Stimulated activated CD4-positive, alpha-beta T cell treated with anti-CD3 and anti-CD28 coated beads, Interleukin-4, amount 100 ng/mL, for 24 hours (primary cell): ENCODE results near the gene TTC21B.

Experiments
- DNase-seq: peaks from one replicate; pipeline ENCODE4 v3.0.0-alpha.2; 2020

Gene TTC21B

GRCh38 chr2:165920748-165921147 lies 32.8 kb downstream of the TTC21B start:
- DNase-seq: no peak

DNA sequence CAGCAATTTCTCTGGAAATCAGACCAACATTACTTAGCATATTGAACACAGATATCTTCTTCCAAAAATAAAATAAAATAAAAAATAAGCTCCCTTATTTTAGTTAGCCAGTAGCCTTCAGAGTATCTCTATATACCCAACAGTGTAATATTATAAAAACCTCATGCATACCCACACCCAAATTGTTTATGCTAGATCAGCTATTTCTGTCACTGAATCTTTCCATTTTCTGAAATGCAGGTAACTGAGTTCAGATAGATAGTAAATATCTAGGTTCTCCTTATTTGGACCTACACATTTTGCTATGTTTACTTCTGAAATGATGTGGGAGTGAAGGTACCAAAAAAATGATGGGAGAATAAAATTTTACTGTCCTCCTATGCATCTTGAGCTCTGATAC lies 39.9 kb downstream of the TTC21B start:
- DNase-seq: no peak

DNA sequence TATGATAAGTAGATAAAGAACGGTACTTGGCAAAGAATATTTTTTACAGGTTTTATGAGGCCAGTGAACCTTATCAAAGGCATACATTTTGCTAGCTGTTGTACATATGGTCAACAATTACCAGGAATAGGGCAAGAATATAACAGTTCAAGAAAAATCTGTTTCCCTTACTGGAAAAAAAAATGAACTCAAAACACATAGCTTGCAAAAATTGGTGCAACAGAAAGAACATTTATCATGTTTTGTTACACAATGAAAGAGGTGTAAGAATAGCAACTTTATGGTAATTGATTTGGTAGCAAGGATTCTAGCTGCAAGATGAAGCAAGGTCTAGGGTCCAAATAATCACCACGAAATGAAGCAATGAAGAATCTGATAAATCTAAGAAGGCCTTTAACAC lies 41.6 kb downstream of the TTC21B start:
- no peak for DNase-seq

DNA sequence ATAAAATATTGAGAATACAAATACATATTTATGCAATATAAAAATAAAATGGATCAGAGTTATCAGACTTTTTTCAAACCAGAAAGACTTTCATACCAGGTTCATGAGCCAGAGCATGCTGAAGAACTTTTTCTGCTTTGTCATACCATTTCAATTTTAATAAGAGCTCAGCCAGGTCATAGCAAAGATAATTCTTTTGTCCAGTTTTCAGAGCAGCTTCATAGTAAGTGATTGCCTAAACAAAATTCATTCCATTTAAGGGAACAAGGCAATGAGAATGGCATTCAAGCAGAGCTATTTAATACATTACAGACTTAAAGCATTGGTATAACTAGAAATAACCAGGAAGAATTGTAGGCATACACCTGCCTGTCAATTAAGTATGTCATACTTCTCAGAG lies 42.3 kb downstream of the TTC21B start:
- no peak for DNase-seq

- DNase-seq: no peak
These were observed 44.1 kb downstream of the TTC21B start for GRCh38 chr2:165909466-165909865.

- no peak for DNase-seq
These were observed 47.7 kb downstream of the TTC21B start for GRCh38 chr2:165905854-165906253.

- no peak for DNase-seq
These were observed 48.3 kb downstream of the TTC21B start for GRCh38 chr2:165905269-165905668.

- no peak for DNase-seq
These were observed 49.1 kb downstream of the TTC21B start for GRCh38 chr2:165904432-165904831.

DNA sequence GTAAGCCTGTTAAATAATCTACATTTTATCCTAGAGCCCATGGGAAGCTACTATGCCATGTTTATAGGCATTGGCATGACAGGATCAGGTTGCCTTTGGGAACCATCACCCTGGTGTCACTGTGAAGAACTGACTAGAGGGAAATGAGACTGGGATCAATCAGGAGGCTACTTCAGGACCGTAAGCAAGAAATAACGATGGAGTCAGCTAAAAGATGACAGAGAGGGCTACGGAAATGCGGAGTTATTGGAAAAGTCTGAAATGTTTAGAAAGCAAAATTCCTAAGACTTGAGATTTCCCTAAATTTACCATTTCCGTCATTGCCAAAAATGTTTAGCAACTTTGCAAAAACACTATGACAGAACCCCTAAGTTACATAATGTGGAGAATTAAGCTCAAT lies 50.2 kb downstream of the TTC21B start:
- no peak for DNase-seq

DNA sequence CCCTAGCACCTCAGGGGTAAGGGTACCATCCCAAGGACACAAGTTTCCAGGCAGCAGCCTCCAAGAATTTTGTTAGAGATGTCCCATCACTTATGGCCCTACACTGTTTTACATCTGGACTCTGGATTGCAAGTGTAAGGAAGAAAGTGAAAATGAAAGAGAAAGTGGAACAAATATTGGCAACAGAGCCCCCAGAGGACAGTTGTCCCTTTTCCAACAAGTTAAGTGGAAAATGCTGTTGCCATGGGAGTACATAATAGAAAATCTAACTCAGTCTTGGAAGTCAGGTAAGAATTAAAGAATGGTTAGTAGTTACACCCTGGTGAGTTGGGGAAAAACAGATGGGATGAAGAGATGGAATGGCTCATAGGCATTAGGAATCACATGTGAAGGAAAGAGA lies 50.6 kb downstream of the TTC21B start:
- no peak for DNase-seq

DNA sequence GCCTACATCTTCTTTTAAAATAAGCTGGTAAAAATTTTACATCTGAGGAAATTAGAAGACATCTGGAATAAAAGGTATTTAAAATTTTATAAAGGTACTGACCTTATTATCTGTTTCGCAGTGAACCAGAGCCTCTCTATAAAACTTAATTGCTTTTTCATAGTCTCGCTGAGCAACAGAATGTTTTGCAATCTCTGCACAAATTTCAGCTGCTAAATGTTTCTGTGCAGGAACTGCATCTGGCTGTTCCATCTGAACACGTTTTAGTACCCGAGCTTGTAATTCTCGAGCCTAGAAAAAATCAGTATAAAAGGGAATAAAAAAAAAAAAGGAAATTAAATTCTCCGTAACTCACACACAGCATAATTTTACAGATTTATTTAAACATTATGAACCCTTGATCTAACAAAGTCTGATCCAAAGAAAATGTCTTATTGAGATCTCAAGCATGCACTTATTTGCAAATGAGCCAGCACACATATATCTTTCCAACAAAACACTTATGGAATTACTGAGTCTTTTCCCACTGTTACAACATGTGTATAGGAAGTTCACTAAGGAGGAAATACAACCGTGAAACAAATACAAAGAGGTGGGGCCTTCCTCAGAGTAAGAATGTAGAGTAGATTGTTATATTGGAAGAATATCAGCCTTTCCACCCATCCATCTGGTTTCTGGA lies 51.8 kb downstream of the TTC21B start:
- DNase-seq: no peak

DNA sequence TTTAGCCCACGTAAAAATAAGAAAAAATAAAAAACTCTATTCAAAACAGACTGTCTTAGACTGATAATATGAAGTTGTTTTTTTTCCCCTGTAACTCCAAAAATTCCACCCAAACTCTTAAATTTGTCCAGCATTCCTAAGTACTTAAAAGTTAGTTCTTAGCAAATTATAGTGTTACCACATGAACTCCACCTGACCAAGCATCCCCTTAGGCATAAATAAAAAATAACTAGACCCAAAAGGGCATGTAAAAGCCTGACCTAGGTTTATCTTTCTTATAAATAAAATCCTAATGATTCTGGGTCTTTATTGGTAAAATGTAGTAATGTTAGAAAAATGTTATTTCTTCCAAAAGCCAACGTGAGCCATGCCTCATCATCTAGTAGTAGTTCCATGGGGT lies 54.3 kb downstream of the TTC21B start:
- no peak for DNase-seq

DNA sequence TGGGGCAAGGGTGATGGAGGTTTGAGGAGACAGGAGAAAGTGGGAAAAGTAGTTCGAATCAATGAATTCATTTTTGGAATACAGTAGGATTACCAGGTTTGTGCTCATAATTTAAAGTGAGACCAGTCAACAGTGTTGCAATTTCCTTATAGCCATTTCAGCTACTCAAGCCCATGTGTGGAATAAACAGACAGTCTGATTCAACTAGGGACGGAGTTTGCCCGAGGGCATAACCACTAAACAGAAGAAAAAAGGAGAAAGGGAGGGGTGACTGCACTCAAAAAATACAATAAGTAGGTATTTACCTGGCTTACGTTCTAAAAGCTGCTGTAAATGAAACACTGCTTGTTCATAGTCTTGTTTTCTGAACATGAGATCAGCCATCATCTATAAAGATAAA lies 55.2 kb downstream of the TTC21B start:
- DNase-seq: no peak

GRCh38 chr2:165897726-165898125 lies 55.9 kb downstream of the TTC21B start:
- no peak for DNase-seq

DNA sequence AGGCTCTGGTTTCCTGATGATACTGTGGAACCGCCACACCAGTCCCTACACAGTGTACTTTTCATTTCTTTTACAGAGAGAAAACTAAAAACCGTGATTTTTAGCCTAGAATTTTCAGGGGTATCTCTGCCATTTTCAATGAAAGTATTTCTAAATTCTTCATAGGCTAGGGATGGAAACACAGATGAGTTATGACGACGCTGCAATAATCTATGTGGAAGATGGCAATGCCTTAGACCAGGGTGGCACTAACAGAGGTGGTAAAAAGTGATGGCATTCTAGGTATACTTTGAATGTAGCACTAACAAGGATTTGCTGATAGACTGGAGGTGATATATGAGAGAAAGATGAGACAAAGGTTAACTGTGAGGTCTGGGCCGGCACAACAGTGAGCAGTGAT lies 56.5 kb downstream of the TTC21B start:
- DNase-seq: no peak

- DNase-seq: no peak
These were observed 57.6 kb downstream of the TTC21B start for GRCh38 chr2:165895974-165896373.

DNA sequence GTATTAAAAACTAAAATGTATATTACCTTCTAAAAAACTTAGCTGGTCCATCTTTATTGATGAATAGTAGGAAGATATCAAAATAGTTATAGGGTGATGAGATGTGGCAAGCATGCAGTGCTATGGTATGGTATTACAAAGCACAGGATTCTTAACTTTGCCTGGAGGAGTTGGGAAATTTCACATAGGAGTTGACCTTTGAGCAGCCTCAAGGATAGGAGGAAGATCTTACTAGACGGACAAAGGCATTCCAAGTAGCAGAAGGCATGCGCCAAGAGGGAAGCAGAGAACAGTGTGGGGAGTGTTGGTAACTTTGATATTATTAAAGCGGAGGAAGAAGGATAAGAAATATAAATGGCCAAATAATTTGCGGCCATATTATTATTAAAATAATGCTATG lies 60.0 kb downstream of the TTC21B start:
- DNase-seq: no peak

- no peak for DNase-seq
These were observed 61.0 kb downstream of the TTC21B start for GRCh38 chr2:165892526-165892925.

GRCh38 chr2:165891943-165892342 lies 61.6 kb downstream of the TTC21B start:
- no peak for DNase-seq

DNA sequence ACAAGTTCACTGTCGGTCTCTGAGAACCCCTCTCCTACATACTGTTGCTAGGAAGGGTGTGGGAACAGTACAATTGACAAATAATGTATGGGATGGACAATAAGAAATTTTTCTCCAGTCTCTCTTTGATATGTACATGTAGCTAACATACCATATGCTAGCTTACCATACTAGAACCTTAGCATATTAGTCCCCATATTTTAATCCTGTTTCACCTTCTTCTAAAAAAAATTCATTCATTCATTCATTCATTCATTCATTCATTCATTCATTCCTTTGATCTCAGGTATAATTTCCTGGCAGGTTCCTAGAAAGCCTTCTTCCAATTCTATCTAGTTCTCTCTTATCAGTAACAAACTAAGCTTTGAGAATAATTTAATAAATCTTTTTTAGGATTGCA lies 62.2 kb downstream of the TTC21B start:
- no peak for DNase-seq

DNA sequence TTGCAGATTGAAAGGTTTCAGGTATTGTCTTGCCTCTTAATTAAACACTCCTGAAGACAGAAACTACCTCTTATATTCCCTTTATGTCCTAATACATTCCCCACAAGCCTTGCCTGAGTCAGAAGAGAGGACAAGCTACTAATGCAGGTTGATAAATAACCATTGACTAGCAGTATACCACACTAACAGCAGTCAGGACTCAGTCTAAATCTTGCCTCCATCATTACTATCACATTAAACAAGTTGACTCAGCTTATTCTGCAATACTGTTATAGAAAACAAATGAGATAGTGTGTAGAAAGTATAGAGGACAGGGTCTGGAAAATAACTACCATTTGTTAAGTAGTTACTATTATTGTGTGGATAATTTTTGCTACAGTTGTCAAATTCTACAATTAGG lies 63.8 kb downstream of the TTC21B start:
- no peak for DNase-seq

DNA sequence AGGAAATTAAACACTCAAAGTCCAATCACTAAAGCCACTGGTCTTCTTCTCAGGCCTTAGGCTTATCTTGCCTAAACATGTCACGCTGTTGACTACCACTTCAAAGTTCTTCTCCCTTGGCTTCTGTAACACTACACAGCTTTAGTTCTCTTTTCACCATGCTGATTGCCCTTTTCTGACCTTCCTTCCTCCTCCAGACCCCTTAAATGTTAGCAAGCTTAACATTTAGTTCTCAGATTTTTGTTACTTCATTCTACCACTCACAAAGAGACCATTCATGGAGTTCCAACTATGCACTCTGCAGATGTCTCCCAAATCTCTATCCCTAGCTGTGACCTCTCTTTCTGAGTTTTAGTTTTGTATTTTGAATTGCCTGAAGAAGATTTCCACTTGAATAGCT lies 64.4 kb downstream of the TTC21B start:
- no peak for DNase-seq

DNA sequence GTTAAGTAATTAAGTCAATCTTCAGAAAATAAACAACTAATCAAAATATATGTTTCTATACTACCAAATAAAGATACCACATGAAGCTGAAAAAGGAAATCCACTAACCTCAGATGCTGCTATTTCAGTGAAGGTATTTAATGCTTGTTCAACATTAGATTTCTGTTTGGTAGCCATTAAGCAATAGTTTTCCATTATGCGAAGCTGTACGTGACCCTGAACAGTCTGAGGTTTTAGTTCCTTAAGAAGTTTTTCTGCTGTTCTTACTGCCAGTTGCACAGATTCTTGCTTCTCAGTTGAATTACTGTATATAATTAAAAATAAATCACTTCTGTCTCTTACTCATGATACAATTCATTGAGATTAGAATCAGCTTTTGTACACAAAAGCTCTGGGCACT lies 65.4 kb downstream of the TTC21B start:
- DNase-seq: no peak

- DNase-seq: no peak
These were observed 67.0 kb downstream of the TTC21B start for GRCh38 chr2:165886487-165887146.
